Measurements from ENCODE around the gene LYPLAL1. TPM values are rescaled to one million over a fixed set of nuclear protein-coding genes. Genes with fewer than 3 reads are reported as not detected.

The LYPLAL1 gene
- total and polyA plus RNA-seq, 2 donors from 2014 or later, result 50.9 to 116 TPM

- Histone ChIP-seq H3K9me3 (ENCODE audit: control insufficient read depth in 2 of 3, insufficient read depth in 1 of 3, low read length in 3 of 3) (peaks cover 0 to 4% (median 0%) of the 10 kb centered on the region in 3 donors), H3K4me3 (ENCODE audit: low read length in 3 of 3) (no peak overlapping the region), H3K27me3 (ENCODE audit: control insufficient read depth, insufficient read depth, low read length) (no peaks in the 10 kb centered on the region), H3K36me3 (ENCODE audit: control insufficient read depth in 2 of 3, insufficient read depth in 3 of 3, low read length in 3 of 3) (no peaks in the 10 kb centered on the region), H3K27ac (ENCODE audit: low read depth in 2 of 2, low read length in 2 of 2) (no peak overlapping the region), H3K4me1 (ENCODE audit: control insufficient read depth in 2 of 3, insufficient read depth in 2 of 3, low read depth in 1 of 3, low read length in 3 of 3) (no peaks in the 10 kb centered on the region), H3K9ac (ENCODE audit: low read length in 3 of 3) (no peak overlapping the region)
- no peak for FAIRE-seq
- no peak for TF ChIP-seq CTCF (IDR thresholded peaks at IDR 0.05; ENCODE audit: borderline replicate concordance, extremely low read depth, insufficient read depth)
- intact Hi-C loops (cut with DNase I), result no loop called here
- DNase-seq, result no peak
Measured at GRCh38 chr1:219257751-219258150, 84.1 kb downstream of the LYPLAL1 start.

GRCh38 chr1:219261454-219261853 is 87.8 kb downstream of the LYPLAL1 start:
- H3K27me3 ChIP-seq (ENCODE audit: control insufficient read depth, insufficient read depth, low read length), result no peaks in the 10 kb centered on the region
- H3K27ac ChIP-seq (ENCODE audit: low read depth in 2 of 2, low read length in 2 of 2), result no peak overlapping the region
- FAIRE-seq, result no peak
- no peak overlapping the region for H3K9ac ChIP-seq (ENCODE audit: low read length in 3 of 3)
- TF ChIP-seq CTCF (IDR thresholded peaks at IDR 0.05; ENCODE audit: borderline replicate concordance, extremely low read depth, insufficient read depth), result no peak
- intact Hi-C loops (cut with DNase I), result no loop called here
- H3K4me1 ChIP-seq (ENCODE audit: control insufficient read depth in 2 of 3, insufficient read depth in 2 of 3, low read depth in 1 of 3, low read length in 3 of 3), result no peaks in the 10 kb centered on the region
- no peak for DNase-seq
- no peak overlapping the region for H3K4me3 ChIP-seq (ENCODE audit: low read length in 3 of 3)
- H3K36me3 ChIP-seq (ENCODE audit: control insufficient read depth in 2 of 3, insufficient read depth in 3 of 3, low read length in 3 of 3), result no peaks in the 10 kb centered on the region
- peaks cover 0 to 4% (median 0%) of the 10 kb centered on the region in 3 donors for H3K9me3 ChIP-seq (ENCODE audit: control insufficient read depth in 2 of 3, insufficient read depth in 1 of 3, low read length in 3 of 3)

Measured in kidney (tissue), 14 donors.